Measurements from ENCODE around the gene NLRP2B. TPM values are rescaled to one million over a fixed set of nuclear protein-coding genes. Genes with fewer than 3 reads are reported as not detected.

The NLRP2B gene
- total RNA-seq, 2 donors from 2014 or later, result not detected

- DNase-seq, result no peak
- 48 to 59% methylated on average over 1 of the region's 1 CpG for WGBS, 2 donors
- H3K27ac ChIP-seq, result no peak overlapping the region
- no peak overlapping the region for H3K4me3 ChIP-seq
- no peak for ATAC-seq
- no peaks in the 10 kb centered on the region for H3K9me3 ChIP-seq
- TF ChIP-seq POLR2A (IDR thresholded peaks at IDR 0.05) (no peak), CTCF (IDR thresholded peaks at IDR 0.05) (no peak)
- H3K27me3 ChIP-seq, result no peaks in the 10 kb centered on the region
- no peaks in the 10 kb centered on the region for H3K4me1 ChIP-seq
- intact Hi-C loops (cut with DNase I), result no loop called here
- no peaks in the 10 kb centered on the region for H3K36me3 ChIP-seq (replicated peaks in 1 of 2; ENCODE audit: insufficient read depth in 1 of 2, low read depth in 2 of 2)
Observed at GRCh38 chrX:57652705-57653104, 27.4 kb downstream of the NLRP2B start.

GRCh38 chrX:57651169-57651919 lies 28.7 kb downstream of the NLRP2B start:
- TF ChIP-seq CTCF (IDR thresholded peaks at IDR 0.05) (no peak), POLR2A (IDR thresholded peaks at IDR 0.05) (no peak)
- intact Hi-C loops (cut with DNase I), result no loop called here
- WGBS, 2 donors, result 65 to 71% methylated on average over 4 of the region's 4 CpGs

GRCh38 chrX:57647020-57647419 lies 33.0 kb downstream of the NLRP2B start:
- Histone ChIP-seq H3K27me3 (no peaks in the 10 kb centered on the region), H3K4me1 (no peaks in the 10 kb centered on the region), H3K27ac (no peak overlapping the region), H3K9me3 (no peaks in the 10 kb centered on the region), H3K4me3 (no peak overlapping the region), H3K36me3 (replicated peaks in 1 of 2; ENCODE audit: insufficient read depth in 1 of 2, low read depth in 2 of 2) (no peaks in the 10 kb centered on the region)
- ATAC-seq (no peak), DNase-seq (no peak)
- intact Hi-C loops (cut with DNase I), result no loop called here
- no peak for TF ChIP-seq CTCF (IDR thresholded peaks at IDR 0.05)
- no peak for TF ChIP-seq POLR2A (IDR thresholded peaks at IDR 0.05)

More at GRCh38 chrX:57651169-57651919, 28.7 kb downstream of the NLRP2B start:
- Histone ChIP-seq H3K4me3 (no peak overlapping the region), H3K27ac (no peak overlapping the region), H3K4me1 (no peaks in the 10 kb centered on the region), H3K36me3 (replicated peaks in 1 of 2; ENCODE audit: insufficient read depth in 1 of 2, low read depth in 2 of 2) (no peaks in the 10 kb centered on the region), H3K9me3 (no peaks in the 10 kb centered on the region), H3K27me3 (no peaks in the 10 kb centered on the region)
- no peak for DNase-seq
- no peak for ATAC-seq

GRCh38 chrX:57643698-57644097 lies 36.4 kb downstream of the NLRP2B start:
- DNase-seq, result no peak
- 76 to 91% methylated on average over 1 of the region's 1 CpG for WGBS, 2 donors
- no peaks in the 10 kb centered on the region for H3K4me1 ChIP-seq
- no peak overlapping the region for H3K4me3 ChIP-seq
- TF ChIP-seq CTCF (IDR thresholded peaks at IDR 0.05) (no peak), POLR2A (IDR thresholded peaks at IDR 0.05) (no peak)
- no peak overlapping the region for H3K27ac ChIP-seq
- H3K27me3 ChIP-seq, result no peaks in the 10 kb centered on the region
- peaks cover 0 to 9% (median 0%) of the 10 kb centered on the region in 3 donors for H3K9me3 ChIP-seq
- H3K36me3 ChIP-seq (replicated peaks in 1 of 2; ENCODE audit: insufficient read depth in 1 of 2, low read depth in 2 of 2), result no peaks in the 10 kb centered on the region
- ATAC-seq, result no peak
- intact Hi-C loops (cut with DNase I), result no loop called here

- no peaks in the 10 kb centered on the region for H3K36me3 ChIP-seq (replicated peaks in 1 of 2; ENCODE audit: insufficient read depth in 1 of 2, low read depth in 2 of 2)
- no peak overlapping the region for H3K4me3 ChIP-seq
- DNase-seq, result no peak
- H3K27me3 ChIP-seq, result no peaks in the 10 kb centered on the region
- H3K9me3 ChIP-seq, result peaks cover 0 to 13% (median 0%) of the 10 kb centered on the region in 3 donors
- intact Hi-C loops (cut with DNase I), result no loop called here
- no peak for TF ChIP-seq CTCF (IDR thresholded peaks at IDR 0.05)
- no peak for TF ChIP-seq POLR2A (IDR thresholded peaks at IDR 0.05)
- 56 to 61% methylated on average over 2 of the region's 2 CpGs for WGBS, 2 donors
- H3K4me1 ChIP-seq, result no peaks in the 10 kb centered on the region
- H3K27ac ChIP-seq, result no peak overlapping the region
- no peak for ATAC-seq
Observed at GRCh38 chrX:57641338-57641737, 38.7 kb downstream of the NLRP2B start.

Data from body of pancreas (tissue), 4 donors.